Stomach smooth muscle (tissue), 2 donors: Measurements from ENCODE around the gene KCNMB4.

Experiments used
- H3K27ac ChIP-seq: one replicate; pipeline ENCODE4 v1.7.0; 2013; ENCODE audit warnings: mild to moderate bottlenecking, low read length, inconsistent platforms
- H3K27me3 ChIP-seq, 2 donors: one replicate each; pipeline ENCODE4 v1.7.0; 2013; ENCODE audit warnings: low read length in 2 of 2; ENCODE audit not compliant: insufficient read depth in 2 of 2, control insufficient read depth in 1 of 2
- H3K36me3 ChIP-seq, 2 donors: one replicate each; pipeline ENCODE4 v1.7.0; 2013; ENCODE audit warnings: low read length in 2 of 2; ENCODE audit not compliant: control insufficient read depth in 2 of 2, insufficient read depth in 2 of 2
- H3K4me1 ChIP-seq: one replicate; pipeline ENCODE4 v1.7.0; 2013; ENCODE audit warnings: low read length; ENCODE audit not compliant: control insufficient read depth, insufficient read depth
- H3K4me3 ChIP-seq, 2 donors: one replicate each; pipeline ENCODE4 v1.7.0; 2013; ENCODE audit warnings: low read length in 2 of 2
- H3K9ac ChIP-seq, 2 donors: one replicate each; pipeline ENCODE4 v1.7.0; 2013; ENCODE audit warnings: low read length in 2 of 2, mild to moderate bottlenecking in 1 of 2
- H3K9me3 ChIP-seq, 2 donors: one replicate each; pipeline ENCODE4 v1.7.0; 2013; ENCODE audit warnings: low read length in 2 of 2; ENCODE audit not compliant: control insufficient read depth in 2 of 2
- donor health status: healthy.
- donor health status: Pancreatic carcinoma.

Gene KCNMB4

DNA sequence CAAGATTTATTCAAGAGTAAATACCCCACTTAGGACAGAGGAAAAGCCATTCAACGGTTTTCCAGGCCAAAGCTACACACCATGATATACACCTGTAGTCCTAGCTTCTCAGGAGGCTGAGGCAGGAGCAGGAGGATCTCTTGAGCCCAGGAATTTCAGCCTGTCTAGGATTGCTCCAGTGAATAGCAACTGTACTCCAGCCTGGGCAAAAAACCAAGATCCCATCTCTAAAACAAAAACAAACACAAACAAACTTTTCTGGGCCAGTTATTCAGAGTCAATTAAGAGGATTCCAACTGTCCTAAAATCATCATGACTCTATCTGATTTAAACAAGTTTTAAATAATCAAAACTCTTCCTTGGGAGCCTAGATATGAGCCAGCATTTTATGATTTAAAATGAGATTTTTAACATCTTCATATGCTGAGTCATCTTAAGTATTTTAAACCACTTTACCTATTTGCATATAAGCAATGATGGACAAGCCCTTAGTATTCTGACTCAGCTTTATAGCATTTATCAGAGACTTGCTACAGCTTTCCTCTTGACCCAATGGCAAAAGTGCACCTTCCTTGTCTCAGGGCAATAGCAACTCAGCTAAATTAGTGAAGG is 77.1 kb downstream of the KCNMB4 start:
- no peak overlapping the region for H3K4me3 ChIP-seq
- no peaks in the 10 kb centered on the region for H3K4me1 ChIP-seq
- H3K27me3 ChIP-seq, result no peaks in the 10 kb centered on the region
- H3K36me3 ChIP-seq, result no peaks in the 10 kb centered on the region
- no peak overlapping the region for H3K27ac ChIP-seq
- H3K9ac ChIP-seq, result no peak overlapping the region
- peaks cover 0 to 4% of the 10 kb centered on the region in 2 donors for H3K9me3 ChIP-seq

DNA sequence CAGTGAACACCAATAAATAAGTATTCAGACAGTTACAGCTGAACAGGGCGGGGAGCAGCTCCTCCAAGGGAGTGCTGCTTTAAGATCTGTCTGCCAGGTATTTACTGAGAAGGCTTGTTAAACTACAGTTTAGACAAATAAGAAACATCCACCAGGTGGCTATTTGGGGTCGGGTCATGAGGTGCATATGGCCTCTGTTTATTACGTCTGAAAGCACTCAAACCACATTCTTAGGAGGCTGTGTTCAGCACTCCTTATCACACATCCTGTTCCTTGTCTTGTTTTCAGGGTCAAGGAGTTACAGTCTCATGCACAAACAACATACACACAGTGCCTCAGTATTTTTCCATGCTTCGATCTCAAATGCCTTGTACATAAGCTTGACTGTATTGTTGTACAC is 78.8 kb downstream of the KCNMB4 start:
- Histone ChIP-seq H3K4me3 (no peak overlapping the region), H3K27me3 (no peaks in the 10 kb centered on the region), H3K27ac (no peak overlapping the region), H3K36me3 (no peaks in the 10 kb centered on the region), H3K9ac (no peak overlapping the region), H3K4me1 (no peaks in the 10 kb centered on the region), H3K9me3 (peaks cover 5 to 16% of the 10 kb centered on the region in 2 donors)

DNA sequence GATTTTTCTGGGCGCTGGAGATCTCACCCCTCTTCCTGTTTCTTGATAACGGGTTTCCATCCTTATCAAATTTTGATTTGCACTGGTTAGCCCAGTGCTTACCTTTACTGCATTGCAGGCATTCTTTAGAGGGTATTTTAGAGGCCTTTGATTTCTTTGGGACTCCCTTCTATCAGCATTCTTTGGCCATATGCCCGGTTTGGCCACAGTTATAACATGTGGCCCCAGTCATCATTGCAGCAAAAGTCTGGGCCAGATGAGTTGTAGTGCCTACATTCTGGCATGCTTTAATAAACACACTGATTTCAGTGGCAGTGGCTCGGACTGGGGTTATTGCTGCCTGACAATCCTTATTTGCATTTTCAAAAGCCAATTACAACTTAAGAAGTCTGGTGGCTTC is 82.3 kb downstream of the KCNMB4 start:
- Histone ChIP-seq H3K9ac (no peak overlapping the region), H3K36me3 (no peaks in the 10 kb centered on the region), H3K27ac (no peak overlapping the region)

GRCh38 chr12:70449074-70449752 is 83.1 kb downstream of the KCNMB4 start:
- H3K9ac ChIP-seq, result no peak overlapping the region
- H3K4me1 ChIP-seq, result no peaks in the 10 kb centered on the region
- peaks cover 5 to 12% of the 10 kb centered on the region in 2 donors for H3K9me3 ChIP-seq
- H3K4me3 ChIP-seq, result no peak overlapping the region
- H3K27me3 ChIP-seq, result no peaks in the 10 kb centered on the region
- no peak overlapping the region for H3K27ac ChIP-seq
- no peaks in the 10 kb centered on the region for H3K36me3 ChIP-seq

More for the DNA sequence above, 82.3 kb downstream of the KCNMB4 start:
- H3K4me1 ChIP-seq, result no peaks in the 10 kb centered on the region
- H3K27me3 ChIP-seq, result no peaks in the 10 kb centered on the region
- no peak overlapping the region for H3K4me3 ChIP-seq
- H3K9me3 ChIP-seq, result peaks cover 5 to 12% of the 10 kb centered on the region in 2 donors

DNA sequence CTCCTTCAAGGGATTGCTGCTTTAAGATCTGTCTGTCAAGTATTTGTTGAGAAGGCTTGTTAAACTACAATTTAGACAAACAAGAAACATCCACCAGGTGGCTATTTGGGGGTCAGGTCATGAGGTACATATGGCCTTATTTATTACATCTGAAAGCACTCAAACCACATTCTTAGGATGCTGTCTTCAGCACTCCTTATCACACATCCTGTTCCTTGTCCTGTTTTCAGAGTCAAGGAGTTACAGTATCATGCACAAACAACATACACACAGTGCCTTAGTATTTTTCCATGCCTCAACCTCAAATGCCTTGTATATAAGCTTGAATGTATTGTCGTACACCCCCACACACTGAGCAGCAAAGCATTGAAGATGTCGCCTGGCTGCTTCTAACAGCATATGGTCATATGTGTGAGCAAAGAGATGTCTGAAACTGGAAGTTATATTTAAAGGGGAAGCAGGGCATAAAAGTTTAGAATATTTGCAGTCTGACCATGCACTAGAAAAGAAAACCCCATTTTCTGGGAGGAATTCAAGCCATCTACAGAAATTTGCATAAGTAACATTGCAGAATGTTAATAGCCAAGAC is 83.8 kb downstream of the KCNMB4 start:
- Histone ChIP-seq H3K27me3 (no peaks in the 10 kb centered on the region), H3K9me3 (peaks cover 5 to 12% of the 10 kb centered on the region in 2 donors), H3K27ac (no peak overlapping the region), H3K4me1 (no peaks in the 10 kb centered on the region), H3K36me3 (no peaks in the 10 kb centered on the region), H3K9ac (no peak overlapping the region), H3K4me3 (no peak overlapping the region)

GRCh38 chr12:70451528-70451927 is 85.4 kb downstream of the KCNMB4 start:
- Histone ChIP-seq H3K27ac (no peak overlapping the region), H3K9me3 (peaks cover 5 to 12% of the 10 kb centered on the region in 2 donors), H3K4me1 (no peaks in the 10 kb centered on the region), H3K9ac (no peak overlapping the region), H3K4me3 (no peak overlapping the region), H3K36me3 (no peaks in the 10 kb centered on the region), H3K27me3 (no peaks in the 10 kb centered on the region)

DNA sequence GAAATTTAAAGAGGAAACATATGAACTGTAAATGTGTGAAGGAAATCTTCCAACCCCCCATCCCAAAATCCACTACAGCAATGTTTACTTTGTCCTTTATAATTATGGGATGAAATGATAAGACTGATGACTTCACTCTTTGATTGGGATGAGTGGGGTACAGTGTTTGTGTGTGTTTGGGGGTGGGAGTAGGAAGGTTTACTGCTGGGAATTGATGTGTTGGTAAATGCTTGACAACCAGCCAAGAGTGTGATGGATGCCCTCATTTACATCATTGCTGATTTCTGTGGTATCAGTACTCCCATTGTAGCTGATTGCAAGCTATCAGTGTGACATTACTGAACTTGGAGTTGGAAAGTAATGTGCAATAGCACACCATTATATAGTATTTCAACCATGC is 90.9 kb downstream of the KCNMB4 start:
- Histone ChIP-seq H3K4me3 (no peak overlapping the region), H3K27me3 (no peaks in the 10 kb centered on the region), H3K36me3 (no peaks in the 10 kb centered on the region), H3K27ac (no peak overlapping the region), H3K9ac (no peak overlapping the region), H3K9me3 (no peaks in the 10 kb centered on the region), H3K4me1 (no peaks in the 10 kb centered on the region)

GRCh38 chr12:70459786-70460185 is 93.7 kb downstream of the KCNMB4 start:
- H3K4me1 ChIP-seq, result no peaks in the 10 kb centered on the region
- H3K36me3 ChIP-seq, result no peaks in the 10 kb centered on the region
- no peaks in the 10 kb centered on the region for H3K27me3 ChIP-seq
- H3K27ac ChIP-seq, result no peak overlapping the region
- no peak overlapping the region for H3K9ac ChIP-seq
- H3K4me3 ChIP-seq, result no peak overlapping the region
- H3K9me3 ChIP-seq, result no peaks in the 10 kb centered on the region

DNA sequence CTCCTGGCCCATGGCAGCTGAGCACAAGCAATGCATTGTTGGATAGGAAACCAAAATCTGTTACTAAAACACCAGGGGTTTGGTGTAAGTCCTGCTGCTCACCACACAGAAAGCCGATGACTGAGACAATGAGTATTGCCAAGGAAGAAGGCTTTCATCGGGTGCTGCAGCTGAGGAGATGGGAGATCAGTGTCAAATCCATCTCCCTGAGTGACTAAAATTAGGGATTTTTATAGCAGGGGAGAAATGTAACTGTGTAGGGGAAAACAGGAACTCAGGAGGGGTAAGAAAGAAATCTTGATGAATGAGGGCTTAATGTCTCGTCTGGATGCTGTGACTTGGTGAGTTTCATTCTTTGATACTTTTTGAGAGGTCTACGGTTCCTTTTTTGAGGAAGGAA is 97.9 kb downstream of the KCNMB4 start:
- Histone ChIP-seq H3K27me3 (no peaks in the 10 kb centered on the region), H3K4me3 (no peak overlapping the region), H3K9ac (no peak overlapping the region), H3K27ac (no peak overlapping the region), H3K36me3 (no peaks in the 10 kb centered on the region), H3K4me1 (no peaks in the 10 kb centered on the region), H3K9me3 (no peaks in the 10 kb centered on the region)

DNA sequence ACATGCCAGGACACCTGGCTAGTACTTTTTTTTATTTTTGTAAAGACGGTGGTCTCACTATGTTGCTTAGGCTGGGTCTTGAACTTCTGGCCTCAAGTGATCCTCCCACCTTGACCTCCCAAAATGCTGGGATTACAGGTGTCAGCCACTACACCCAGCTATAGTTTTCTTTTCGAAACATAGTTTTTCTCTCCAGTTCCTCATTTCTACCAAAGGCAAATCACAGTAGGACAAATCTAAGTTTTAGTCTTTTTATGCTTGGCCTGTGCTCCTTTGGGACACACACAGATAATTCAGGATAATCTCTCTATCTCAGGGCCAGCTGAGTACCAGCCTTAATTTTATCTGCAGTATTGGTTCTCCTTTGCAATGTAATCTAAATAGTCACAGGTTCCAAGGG is 100.7 kb downstream of the KCNMB4 start:
- Histone ChIP-seq H3K27me3 (no peaks in the 10 kb centered on the region), H3K36me3 (no peaks in the 10 kb centered on the region), H3K4me3 (no peak overlapping the region), H3K27ac (no peak overlapping the region), H3K4me1 (no peaks in the 10 kb centered on the region), H3K9me3 (no peaks in the 10 kb centered on the region), H3K9ac (no peak overlapping the region)

DNA sequence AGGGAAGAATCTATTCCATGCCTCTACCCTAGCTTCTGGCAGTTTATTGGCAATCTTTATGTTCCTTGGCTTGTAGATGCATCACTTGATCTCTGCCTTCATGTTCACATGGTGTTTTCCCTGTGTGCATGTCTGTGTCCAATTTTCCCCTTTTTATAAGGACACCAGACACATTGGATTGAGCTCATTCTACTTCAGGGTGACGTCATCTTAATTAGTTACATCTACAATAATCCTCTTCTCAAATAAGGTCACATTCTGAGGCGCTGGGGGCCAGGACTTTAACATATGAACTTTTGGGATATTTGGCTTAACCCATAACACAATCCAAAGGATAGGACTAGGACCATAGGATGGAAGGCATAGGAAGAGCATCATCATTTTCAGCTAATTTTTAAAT is 101.4 kb downstream of the KCNMB4 start:
- Histone ChIP-seq H3K9me3 (no peaks in the 10 kb centered on the region), H3K4me3 (no peak overlapping the region), H3K36me3 (no peaks in the 10 kb centered on the region), H3K9ac (no peak overlapping the region), H3K27me3 (no peaks in the 10 kb centered on the region), H3K4me1 (no peaks in the 10 kb centered on the region), H3K27ac (no peak overlapping the region)
